ENCODE measurements around the gene C1RL. TPM values are rescaled to one million over a fixed set of nuclear protein-coding genes. Genes with fewer than 3 reads are reported as not detected.
"Not testable (repeated sequence)": the region's sequence is repeated elsewhere in the genome, so short reads cannot be mapped to it uniquely, and the experiment has no call there.

The C1RL gene
- polyA plus RNA-seq, 1 experiment, result 50.5 TPM

DNA sequence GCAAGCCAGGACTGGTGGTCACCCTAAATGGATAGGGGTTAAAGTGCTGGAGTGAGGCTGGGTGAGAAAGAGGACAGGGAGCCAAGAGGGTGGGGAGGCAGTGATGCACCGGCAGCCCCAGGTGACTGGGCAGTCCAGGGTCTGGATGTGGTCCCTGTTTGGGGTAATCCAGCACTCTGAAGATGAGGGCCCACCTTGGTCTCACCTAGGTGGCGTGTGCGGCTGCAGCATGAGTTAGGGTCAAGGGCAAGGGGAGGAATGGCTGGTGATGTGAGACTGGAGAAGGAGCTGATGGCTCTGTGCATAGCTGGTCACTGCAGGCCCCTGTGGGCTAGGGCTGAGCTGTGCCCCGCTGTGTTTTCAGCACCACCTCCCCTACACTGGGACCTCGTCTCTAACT, 1.6 kb upstream of the C1RL start:
- no peaks in the 10 kb centered on the region for H3K27me3 ChIP-seq (ENCODE audit: control insufficient read depth, insufficient read depth, low read length)
- no peak for DNase-seq (ENCODE audit: low read depth)
- peaks cover 3% of the 10 kb centered on the region for H3K36me3 ChIP-seq (ENCODE audit: control insufficient read depth, insufficient read depth, low read length)
- no peak overlapping the region for H3K4me3 ChIP-seq (ENCODE audit: low read depth, low read length)
- ChIA-PET POLR2A (no interaction called here), CTCF (interaction anchor here (0.8 to 8.4 kb wide), 10 partner anchors 15 to 239 kb away, joined by 3 to 151 read pairs (median 8); partner anchors contain the start of genes C12orf57, C1R, C1S and RNU7-1)
- TF ChIP-seq, protein P1, sequence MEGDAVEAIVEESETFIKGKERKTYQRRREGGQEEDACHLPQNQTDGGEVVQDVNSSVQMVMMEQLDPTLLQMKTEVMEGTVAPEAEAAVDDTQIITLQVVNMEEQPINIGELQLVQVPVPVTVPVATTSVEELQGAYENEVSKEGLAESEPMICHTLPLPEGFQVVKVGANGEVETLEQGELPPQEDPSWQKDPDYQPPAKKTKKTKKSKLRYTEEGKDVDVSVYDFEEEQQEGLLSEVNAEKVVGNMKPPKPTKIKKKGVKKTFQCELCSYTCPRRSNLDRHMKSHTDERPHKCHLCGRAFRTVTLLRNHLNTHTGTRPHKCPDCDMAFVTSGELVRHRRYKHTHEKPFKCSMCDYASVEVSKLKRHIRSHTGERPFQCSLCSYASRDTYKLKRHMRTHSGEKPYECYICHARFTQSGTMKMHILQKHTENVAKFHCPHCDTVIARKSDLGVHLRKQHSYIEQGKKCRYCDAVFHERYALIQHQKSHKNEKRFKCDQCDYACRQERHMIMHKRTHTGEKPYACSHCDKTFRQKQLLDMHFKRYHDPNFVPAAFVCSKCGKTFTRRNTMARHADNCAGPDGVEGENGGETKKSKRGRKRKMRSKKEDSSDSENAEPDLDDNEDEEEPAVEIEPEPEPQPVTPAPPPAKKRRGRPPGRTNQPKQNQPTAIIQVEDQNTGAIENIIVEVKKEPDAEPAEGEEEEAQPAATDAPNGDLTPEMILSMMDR (IDR thresholded peaks at IDR 0.05; ENCODE audit: insufficient read depth, low read depth, low read length), result no peak

DNA sequence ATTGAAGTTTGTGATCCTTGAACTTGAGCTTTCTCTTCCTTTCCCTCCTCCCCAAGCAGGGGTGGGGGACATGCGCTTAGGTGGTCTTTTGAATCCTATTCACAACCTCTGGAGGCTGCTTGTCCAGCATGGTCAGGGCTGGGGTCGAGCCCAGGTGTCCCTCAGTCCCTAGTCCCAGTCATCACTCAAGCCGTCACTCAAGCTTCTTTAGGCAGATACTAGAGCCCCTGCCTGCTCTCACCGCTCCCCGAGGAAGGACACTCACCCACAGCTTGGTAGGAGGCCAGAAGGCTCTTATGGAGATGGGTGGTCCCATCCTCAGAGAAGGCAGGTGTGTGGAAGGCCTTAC, 532 bp upstream of the C1RL start:
- TF ChIP-seq, protein P1 (IDR thresholded peaks at IDR 0.05; ENCODE audit: insufficient read depth, low read depth, low read length), result no peak
- POLR2A ChIA-PET, result no interaction called here
- Histone ChIP-seq H3K27me3 (ENCODE audit: control insufficient read depth, insufficient read depth, low read length) (no peaks in the 10 kb centered on the region), H3K4me3 (ENCODE audit: low read depth, low read length) (peak overlapping the region; percentile 68), H3K36me3 (ENCODE audit: control insufficient read depth, insufficient read depth, low read length) (peaks cover 2% of the 10 kb centered on the region)
- no peak for DNase-seq (ENCODE audit: low read depth)
- CTCF ChIA-PET, result interaction anchor here (0.7 to 8.4 kb wide), 24 partner anchors 10 to 238 kb away, joined by 3 to 151 read pairs (median 6); partner anchors contain the start of genes C12orf57, C1R, C1S and RNU7-1

DNA sequence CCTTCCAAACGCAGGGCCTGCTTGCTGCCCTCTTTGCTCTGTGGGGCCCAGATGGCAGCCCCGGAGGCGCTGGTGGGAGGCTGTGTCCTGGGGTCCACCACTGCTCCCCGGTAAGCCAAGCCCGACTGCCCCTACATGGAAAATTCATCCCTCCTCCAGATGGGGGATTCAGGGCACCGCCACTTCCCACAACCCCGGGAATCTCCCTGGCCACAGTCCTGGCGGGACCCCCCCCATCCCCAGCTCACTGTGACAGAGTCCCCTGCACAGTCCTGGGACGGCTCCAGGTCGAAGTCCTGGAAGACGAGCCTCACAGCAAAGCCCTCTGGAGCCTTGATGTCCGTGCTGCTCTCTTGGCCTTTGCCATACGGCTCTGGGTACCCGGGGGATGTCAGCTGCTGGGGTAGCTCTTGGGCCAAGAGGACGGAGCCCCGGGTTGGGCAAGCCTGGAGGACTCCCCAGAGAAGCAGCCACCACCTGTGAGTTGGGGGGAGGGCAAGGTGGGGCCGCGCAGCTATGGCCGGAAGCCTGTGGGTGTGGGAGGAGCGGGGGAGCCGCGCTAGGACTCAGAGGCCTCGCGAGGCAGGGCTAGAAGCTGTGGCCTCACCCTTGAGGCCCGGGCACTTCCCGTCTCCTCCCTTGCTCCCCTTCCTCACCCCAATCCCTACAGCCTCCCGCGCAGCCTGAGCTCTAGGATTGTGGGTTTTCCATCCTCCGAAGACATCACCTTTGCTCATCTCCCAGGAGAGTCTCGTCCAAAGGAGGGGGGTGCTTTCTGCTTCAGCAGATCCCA, 815 bp downstream of the C1RL start:
- Histone ChIP-seq H3K4me3 (ENCODE audit: low read depth, low read length) (peak overlapping the region; percentile 68), H3K27me3 (ENCODE audit: control insufficient read depth, insufficient read depth, low read length) (no peaks in the 10 kb centered on the region), H3K36me3 (ENCODE audit: control insufficient read depth, insufficient read depth, low read length) (peaks cover 7% of the 10 kb centered on the region; the same call in 1 of the 2 replicates)
- ChIA-PET CTCF (interaction anchor here (0.7 to 8.4 kb wide), 21 partner anchors 12 to 184 kb away, joined by 3 to 151 read pairs (median 6); partner anchors contain the start of genes C12orf57, C1R, C1S and RNU7-1), POLR2A (no interaction called here)
- TF ChIP-seq, protein P1 (IDR thresholded peaks at IDR 0.05; ENCODE audit: insufficient read depth, low read depth, low read length), result 0 out of 2 replicates have a peak, but pooled peaks have one; percentile 5
- DNase-seq (ENCODE audit: low read depth), result no peak

DNA sequence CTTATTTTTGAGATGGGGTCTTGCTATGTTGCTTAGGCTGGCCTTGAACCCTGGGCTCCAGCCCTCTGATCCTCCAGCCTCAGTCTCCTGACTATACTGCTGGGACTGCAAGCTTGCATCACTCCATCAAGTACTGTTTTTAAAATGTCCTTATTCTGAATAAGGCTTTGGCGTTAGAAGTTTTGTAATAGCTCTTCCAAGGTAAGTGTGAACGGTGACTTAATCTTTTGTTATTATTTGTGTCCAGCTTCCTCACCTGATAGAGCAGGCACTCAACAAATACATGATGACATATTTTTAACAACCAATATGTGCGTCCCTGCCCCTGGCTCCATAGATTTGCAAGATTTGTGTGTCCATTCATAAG, 1.4 kb downstream of the C1RL start:
- Histone ChIP-seq H3K4me3 (ENCODE audit: low read depth, low read length) (peak overlapping the region; percentile 68), H3K27me3 (ENCODE audit: control insufficient read depth, insufficient read depth, low read length) (no peaks in the 10 kb centered on the region), H3K36me3 (ENCODE audit: control insufficient read depth, insufficient read depth, low read length) (peaks cover 8% of the 10 kb centered on the region; the same call in 1 of the 2 replicates)
- ChIA-PET CTCF (interaction anchor here (0.9 to 8.4 kb wide), 15 partner anchors 12 to 184 kb away, joined by 3 to 151 read pairs (median 6); partner anchors contain the start of genes C12orf57, C1R, C1S and RNU7-1), POLR2A (no interaction called here)
- no peak for DNase-seq (ENCODE audit: low read depth)
- TF ChIP-seq, protein P1 (IDR thresholded peaks at IDR 0.05; ENCODE audit: insufficient read depth, low read depth, low read length), result no peak

DNA sequence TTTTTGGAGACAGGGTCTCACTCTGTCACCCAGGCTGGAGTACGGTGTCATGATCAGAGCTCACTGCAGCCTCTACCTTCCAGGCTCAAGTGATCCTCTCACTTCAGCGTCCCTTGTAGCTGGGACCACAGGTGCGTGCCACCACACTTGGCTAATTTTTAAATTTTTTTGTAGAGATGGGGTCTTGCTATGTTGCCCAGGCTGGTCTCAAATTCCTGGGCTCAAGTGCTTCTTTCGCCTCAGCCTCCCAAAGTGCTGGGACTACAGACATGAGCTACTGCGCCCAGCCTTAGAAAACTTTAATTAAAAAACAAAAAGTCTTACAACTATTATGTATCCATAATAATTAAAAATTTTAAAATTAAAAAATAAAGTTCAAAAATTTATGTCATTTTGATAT, 1.8 kb downstream of the C1RL start:
- H3K36me3 ChIP-seq (ENCODE audit: control insufficient read depth, insufficient read depth, low read length); H3K27me3 ChIP-seq (ENCODE audit: control insufficient read depth, insufficient read depth, low read length); H3K4me3 ChIP-seq (ENCODE audit: low read depth, low read length); DNase-seq (ENCODE audit: low read depth); POLR2A ChIA-PET: not testable (repeated sequence)
- CTCF ChIA-PET, result interaction anchor here (1.2 to 8.4 kb wide), 8 partner anchors 11 to 182 kb away, joined by 3 to 151 read pairs (median 8); partner anchors contain the start of genes C12orf57, C1R, C1S and RNU7-1

All from BJ (cell line).